Hepatocyte (in vitro differentiated cells): ENCODE measurements around the gene PRR35. TPM values are rescaled to one million over a fixed set of nuclear protein-coding genes. Genes with fewer than 3 reads are reported as not detected.

Source experiments
- DNase-seq: peaks from one replicate; pipeline ENCODE4 v3.0.0-alpha.2; 2016; ENCODE audit warnings: low spot score
- H2AFZ ChIP-seq: fragments of 200-600 bp; sonication (generic); 2 replicates; pipeline ENCODE4 v1.6.0; 2016; ENCODE audit warnings: antibody characterized with exemption, mild to moderate bottlenecking
- H3K27ac ChIP-seq: fragments of 200-600 bp; sonication (generic); 2 replicates; pipeline ENCODE4 v1.5.1; 2016; ENCODE audit warnings: mild to moderate bottlenecking
- H3K27me3 ChIP-seq: fragments of 200-600 bp; sonication (generic); 2 replicates; pipeline ENCODE4 v1.6.1; 2016
- H3K36me3 ChIP-seq: fragments of 200-600 bp; sonication (generic); replicated peaks from 2 replicates; pipeline ENCODE4 v1.5.1; 2016; ENCODE audit warnings: low read depth; ENCODE audit not compliant: insufficient read depth
- H3K4me1 ChIP-seq: fragments of 200-600 bp; sonication (generic); 2 replicates; pipeline ENCODE4 v1.5.1; 2016; ENCODE audit warnings: mild to moderate bottlenecking, moderate library complexity; ENCODE audit not compliant: insufficient read depth
- H3K4me2 ChIP-seq: fragments of 200-600 bp; sonication (generic); 2 replicates; pipeline ENCODE4 v1.6.0; 2016
- H3K4me3 ChIP-seq: fragments of 200-600 bp; sonication (generic); 2 replicates; pipeline ENCODE4 v1.5.1; 2016; ENCODE audit warnings: mild to moderate bottlenecking
- H3K79me2 ChIP-seq: fragments of 200-600 bp; sonication (generic); 2 replicates; pipeline ENCODE4 v1.6.0; 2017; ENCODE audit warnings: mild to moderate bottlenecking
- H3K9me2 ChIP-seq: fragments of 200-600 bp; sonication (generic); replicated peaks from 2 replicates; pipeline ENCODE4 v1.6.0; 2017; ENCODE audit warnings: mild to moderate bottlenecking; ENCODE audit not compliant: insufficient read depth
- H3K9me3 ChIP-seq: fragments of 200-600 bp; sonication (generic); 2 replicates; pipeline ENCODE4 v1.5.1; 2016; ENCODE audit warnings: low read depth, mild to moderate bottlenecking
- H4K20me1 ChIP-seq: fragments of 200-600 bp; sonication (generic); 2 replicates; pipeline ENCODE4 v1.6.0; 2016; ENCODE audit warnings: mild to moderate bottlenecking; ENCODE audit not compliant: insufficient read depth, poor library complexity, severe bottlenecking
- CTCF ChIP-seq: fragments of 200-600 bp; sonication (generic); IDR thresholded peaks from 2 replicates; pipeline ENCODE4 v1.5.1; 2016; ENCODE audit warnings: antibody characterized with exemption, mild to moderate bottlenecking; ENCODE audit not compliant: poor library complexity
- EZH2 ChIP-seq: fragments of 200-600 bp; sonication (generic); IDR thresholded peaks from 2 replicates; pipeline ENCODE4 v1.6.1; 2016; ENCODE audit warnings: antibody characterized with exemption, mild to moderate bottlenecking, borderline replicate concordance
- EZH2phosphoT487 ChIP-seq: fragments of 200-600 bp; sonication (generic); IDR thresholded peaks from one replicate; pipeline ENCODE4 v1.6.1; 2018; ENCODE audit warnings: antibody characterized with exemption, mild to moderate bottlenecking, low read depth, moderate library complexity; ENCODE audit not compliant: unreplicated experiment, severe bottlenecking
- WGBS: methylation state at CpG from one replicate; pipeline ENCODE4 v1.1.6; 2016; ENCODE audit warnings: low lambda C conversion rate; ENCODE audit errors: missing lambda C conversion rate; 5-methylcytosine and 5-hydroxymethylcytosine counted together
- polyA plus RNA-seq: library from polyadenylated mRNA; unstranded; fragments of >200 nt; fragmentation: Nextera tagmentation; extraction: Ambion mirVana; gene quantifications from 2 replicates; pipeline ENCODE4 v1.2.1, GENCODE V29; 2016
- total RNA-seq: library from RNA; depleted of rRNA; stranded (reverse); fragments of >200 nt; gene quantifications from 2 replicates; pipeline ENCODE4 v1.2.3, GENCODE V29; 2014

Gene PRR35
- total and polyA plus RNA-seq, 2 experiments from 2014 or later = not detected

- peak within 1 kb of the TSS; percentile 98 for H3K27ac ChIP-seq
- H3K79me2 ChIP-seq = peaks cover 57% of the 10 kb centered on the region
- H3K27me3 ChIP-seq = no peaks in the 10 kb centered on the region
- H3K9me2 ChIP-seq = no peaks in the 10 kb centered on the region
- no peaks in the 10 kb centered on the region for H3K9me3 ChIP-seq
- 0% methylated on average over 13 of the region's 67 CpGs for WGBS
- no peaks in the 10 kb centered on the region for H3K36me3 ChIP-seq
- peaks cover 41% of the 10 kb centered on the region for H3K4me1 ChIP-seq
- DNase-seq = peak; percentile 100
- H2AFZ ChIP-seq = peak within 1 kb of the TSS; percentile 76
- peak within 1 kb of the TSS; percentile 98 for H3K4me2 ChIP-seq
- peaks cover 12% of the 10 kb centered on the region for H4K20me1 ChIP-seq
- H3K4me3 ChIP-seq = peak within 1 kb of the TSS; percentile 96
- TF ChIP-seq CTCF (no peak), EZH2phosphoT487 (no peak), EZH2 (no peak)
Measured at GRCh38 chr16:589658-590187, 29.5 kb downstream of the PRR35 start, which contains the start of gene RAB40C. Gene RAB40C, plus strand, starts transcription at chr16:590066. Its CDS starts 226 bp downstream, at chr16:590292.

DNA sequence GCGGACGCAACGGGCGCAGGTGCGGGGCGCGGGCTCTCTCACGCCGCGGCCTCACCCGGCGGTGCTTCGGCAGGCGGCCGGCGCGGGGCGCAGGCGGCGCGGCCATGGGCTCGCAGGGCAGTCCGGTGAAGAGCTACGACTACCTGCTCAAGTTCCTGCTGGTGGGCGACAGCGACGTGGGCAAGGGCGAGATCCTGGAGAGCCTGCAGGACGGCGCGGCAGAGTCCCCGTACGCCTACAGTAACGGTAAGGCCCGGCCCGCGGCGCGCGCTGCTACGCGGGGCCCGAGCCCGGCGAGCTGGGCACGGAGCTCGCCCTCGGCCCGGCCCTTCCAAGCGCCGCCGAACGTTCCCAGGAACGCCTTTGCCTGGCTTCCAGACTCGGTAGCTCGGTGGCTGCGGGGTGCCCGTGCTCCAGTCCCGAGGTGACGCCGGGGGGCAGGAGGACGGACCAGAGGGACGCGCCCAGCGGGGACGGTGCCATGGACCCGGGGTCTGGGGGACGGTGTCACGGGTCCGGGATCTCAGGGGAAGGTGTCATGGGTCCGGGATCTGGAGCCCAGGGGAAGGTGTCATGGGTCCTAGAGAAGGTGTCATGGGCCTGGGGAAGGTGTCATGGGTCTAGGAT is 30.1 kb downstream of the PRR35 start:
- WGBS = 2% methylated on average over 41 of the region's 71 CpGs
- Histone ChIP-seq H3K79me2 (peaks cover 62% of the 10 kb centered on the region), H3K4me3 (peak overlapping the region; percentile 93), H2AFZ (no peak overlapping the region), H3K27me3 (no peaks in the 10 kb centered on the region), H3K27ac (peak overlapping the region; percentile 94), H3K4me1 (peaks cover 46% of the 10 kb centered on the region), H3K9me2 (no peaks in the 10 kb centered on the region), H4K20me1 (peaks cover 12% of the 10 kb centered on the region), H3K36me3 (no peaks in the 10 kb centered on the region), H3K4me2 (peak overlapping the region; percentile 98), H3K9me3 (no peaks in the 10 kb centered on the region)
- DNase-seq = peak; percentile 80
- TF ChIP-seq EZH2 = no peak
- no peak for TF ChIP-seq EZH2phosphoT487
- no peak for TF ChIP-seq CTCF

GRCh38 chr16:590815-591200 is 30.6 kb downstream of the PRR35 start:
- Histone ChIP-seq H3K36me3 (no peaks in the 10 kb centered on the region), H3K27ac (peak overlapping the region; percentile 94), H2AFZ (no peak overlapping the region), H3K4me3 (peak overlapping the region; percentile 93), H3K79me2 (peaks cover 67% of the 10 kb centered on the region), H3K27me3 (no peaks in the 10 kb centered on the region), H3K9me3 (no peaks in the 10 kb centered on the region), H4K20me1 (peaks cover 12% of the 10 kb centered on the region), H3K4me2 (peak overlapping the region; percentile 98), H3K4me1 (peaks cover 50% of the 10 kb centered on the region), H3K9me2 (no peaks in the 10 kb centered on the region)
- WGBS = 70% methylated on average over 10 of the region's 10 CpGs
- no peak for DNase-seq
- TF ChIP-seq CTCF = no peak
- TF ChIP-seq EZH2phosphoT487 = no peak
- TF ChIP-seq EZH2 = no peak
